ENCODE data around the gene TMED8.
A peak's percentile ranks its signal among the peaks of the same experiment; 100 is the strongest.

The TMED8 gene

DNA sequence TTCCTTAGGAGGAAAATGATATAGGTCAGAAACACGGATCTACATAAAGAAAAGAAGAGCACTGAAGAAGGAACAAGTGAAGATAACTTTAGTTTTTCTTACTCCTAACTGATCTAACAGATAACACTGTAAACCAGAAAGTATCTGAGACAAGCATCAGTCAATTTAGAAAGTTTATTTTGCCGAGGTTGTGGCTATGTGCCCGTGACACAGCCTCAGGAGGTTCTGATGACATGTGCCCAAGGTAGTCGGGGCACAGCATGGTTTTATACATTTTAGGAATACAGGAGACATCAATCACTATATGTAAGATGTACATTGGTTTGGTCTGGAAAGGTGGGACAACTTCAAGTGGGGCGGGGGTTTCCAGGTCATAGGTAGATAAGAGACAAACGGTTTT lies 23.3 kb upstream of the TMED8 start:
- CTCF ChIA-PET: no interaction called here

GRCh38 chr14:77390188-77390587 lies 13.3 kb upstream of the TMED8 start:
- Histone ChIP-seq H3K4me3 (ENCODE audit: control insufficient read depth in 1 of 7, extremely low read depth in 1 of 7, insufficient read depth in 4 of 7, low read depth in 2 of 7, low read length in 6 of 7) (no peak overlapping the region), H3K27me3 (replicated peaks in 2 of 5; ENCODE audit: control insufficient read depth in 4 of 5, insufficient read depth in 5 of 5, low read length in 4 of 5) (no peaks in the 10 kb centered on the region), H3K9me3 (ENCODE audit: control extremely low read depth in 1 of 5, control insufficient read depth in 4 of 5, insufficient read depth in 2 of 5, low read depth in 1 of 5, low read length in 4 of 5) (no peaks in the 10 kb centered on the region), H3K4me1 (ENCODE audit: control extremely low read depth in 1 of 4, control insufficient read depth in 4 of 4, insufficient read depth in 4 of 4, low read length in 3 of 4) (no peaks in the 10 kb centered on the region), H3K27ac (ENCODE audit: insufficient read depth in 1 of 2, low read depth in 1 of 2, low read length in 2 of 2, poor library complexity in 1 of 2, severe bottlenecking in 2 of 2) (no peak overlapping the region), H3K36me3 (ENCODE audit: control insufficient read depth in 4 of 4, insufficient read depth in 4 of 4, low read length in 3 of 4) (no peaks in the 10 kb centered on the region)
- ChIA-PET POLR2A (no interaction called here), CTCF (no interaction called here)
- no peak for DNase-seq
- WGBS (ENCODE audit: insufficient coverage): 92% methylated on average over 4 of the region's 4 CpGs

More for the DNA sequence above, 23.3 kb upstream of the TMED8 start:
- POLR2A ChIA-PET: no interaction called here
- Histone ChIP-seq H3K27ac (ENCODE audit: insufficient read depth in 1 of 2, low read depth in 1 of 2, low read length in 2 of 2, poor library complexity in 1 of 2, severe bottlenecking in 2 of 2) (no peak overlapping the region), H3K4me3 (ENCODE audit: control insufficient read depth in 1 of 7, extremely low read depth in 1 of 7, insufficient read depth in 4 of 7, low read depth in 2 of 7, low read length in 6 of 7) (no peak overlapping the region), H3K4me1 (ENCODE audit: control extremely low read depth in 1 of 4, control insufficient read depth in 4 of 4, insufficient read depth in 4 of 4, low read length in 3 of 4) (peaks cover 3 to 12% (median 6%) of the 10 kb centered on the region in 4 experiments), H3K27me3 (replicated peaks in 2 of 5; ENCODE audit: control insufficient read depth in 4 of 5, insufficient read depth in 5 of 5, low read length in 4 of 5) (no peaks in the 10 kb centered on the region), H3K36me3 (ENCODE audit: control insufficient read depth in 4 of 4, insufficient read depth in 4 of 4, low read length in 3 of 4) (peaks cover 0 to 2% (median 0%) of the 10 kb centered on the region in 4 experiments), H3K9me3 (ENCODE audit: control extremely low read depth in 1 of 5, control insufficient read depth in 4 of 5, insufficient read depth in 2 of 5, low read depth in 1 of 5, low read length in 4 of 5) (no peaks in the 10 kb centered on the region)
- DNase-seq: no peak
- WGBS (ENCODE audit: insufficient coverage): 90% methylated on average over 4 of the region's 6 CpGs

GRCh38 chr14:77378701-77379100 lies 1.8 kb upstream of the TMED8 start:
- no peaks in the 10 kb centered on the region for H3K27me3 ChIP-seq (replicated peaks in 2 of 5; ENCODE audit: control insufficient read depth in 4 of 5, insufficient read depth in 5 of 5, low read length in 4 of 5)
- peaks cover 10 to 31% (median 20%) of the 10 kb centered on the region in 4 experiments for H3K4me1 ChIP-seq (ENCODE audit: control extremely low read depth in 1 of 4, control insufficient read depth in 4 of 4, insufficient read depth in 4 of 4, low read length in 3 of 4)
- no peaks in the 10 kb centered on the region for H3K9me3 ChIP-seq (ENCODE audit: control extremely low read depth in 1 of 5, control insufficient read depth in 4 of 5, insufficient read depth in 2 of 5, low read depth in 1 of 5, low read length in 4 of 5)
- DNase-seq: no peak
- no peaks in the 10 kb centered on the region for H3K36me3 ChIP-seq (ENCODE audit: control insufficient read depth in 4 of 4, insufficient read depth in 4 of 4, low read length in 3 of 4)
- no peak overlapping the region for H3K4me3 ChIP-seq (ENCODE audit: control insufficient read depth in 1 of 7, extremely low read depth in 1 of 7, insufficient read depth in 4 of 7, low read depth in 2 of 7, low read length in 6 of 7)
- H3K27ac ChIP-seq (ENCODE audit: insufficient read depth in 1 of 2, low read depth in 1 of 2, low read length in 2 of 2, poor library complexity in 1 of 2, severe bottlenecking in 2 of 2): no peak overlapping the region
- ChIA-PET POLR2A (interaction anchor here (0.6 to 1.0 kb wide), 2 partner anchors 29 to 198 kb away, joined by 3 to 4 read pairs; no protein-coding TSS in a partner anchor), CTCF (no interaction called here)
- WGBS (ENCODE audit: insufficient coverage): 93% methylated on average over 6 of the region's 6 CpGs

DNA sequence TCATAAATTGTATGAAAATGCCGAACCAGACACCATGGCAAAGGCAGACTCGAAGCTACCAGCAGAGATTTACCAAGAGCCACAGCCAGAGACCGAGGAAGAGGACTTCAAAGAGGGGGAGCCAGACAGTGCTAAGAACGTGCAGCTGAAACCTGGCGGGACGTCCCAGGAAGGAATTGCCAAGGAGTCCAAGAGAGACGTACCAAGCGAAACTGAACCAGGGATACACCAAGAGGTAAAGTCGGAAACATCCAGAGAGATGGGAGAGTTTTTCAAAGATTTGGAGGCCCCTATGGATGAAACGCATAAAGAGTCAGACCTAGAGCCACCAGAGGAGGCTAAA lies 579 bp upstream of the TMED8 start:
- H3K4me1 ChIP-seq (ENCODE audit: control extremely low read depth in 1 of 4, control insufficient read depth in 4 of 4, insufficient read depth in 4 of 4, low read length in 3 of 4): peaks cover 14 to 41% (median 28%) of the 10 kb centered on the region in 4 experiments
- H3K27ac ChIP-seq (ENCODE audit: insufficient read depth in 1 of 2, low read depth in 1 of 2, low read length in 2 of 2, poor library complexity in 1 of 2, severe bottlenecking in 2 of 2): peak overlapping the region in 1 of 2 experiments; percentile 94
- H3K36me3 ChIP-seq (ENCODE audit: control insufficient read depth in 4 of 4, insufficient read depth in 4 of 4, low read length in 3 of 4): no peaks in the 10 kb centered on the region
- CTCF ChIA-PET: interaction anchor here (0.9 to 1.2 kb wide), 3 partner anchors 29 to 240 kb away, joined by 3 read pairs; no protein-coding TSS in a partner anchor
- H3K27me3 ChIP-seq (replicated peaks in 2 of 5; ENCODE audit: control insufficient read depth in 4 of 5, insufficient read depth in 5 of 5, low read length in 4 of 5): no peaks in the 10 kb centered on the region
- WGBS (ENCODE audit: insufficient coverage): 14% methylated on average over 10 of the region's 10 CpGs
- H3K9me3 ChIP-seq (ENCODE audit: control extremely low read depth in 1 of 5, control insufficient read depth in 4 of 5, insufficient read depth in 2 of 5, low read depth in 1 of 5, low read length in 4 of 5): no peaks in the 10 kb centered on the region
- POLR2A ChIA-PET: no interaction called here
- peak overlapping the region; percentile 67 to 97 (median 96) for H3K4me3 ChIP-seq (ENCODE audit: control insufficient read depth in 1 of 7, extremely low read depth in 1 of 7, insufficient read depth in 4 of 7, low read depth in 2 of 7, low read length in 6 of 7)
- no peak for DNase-seq

DNA sequence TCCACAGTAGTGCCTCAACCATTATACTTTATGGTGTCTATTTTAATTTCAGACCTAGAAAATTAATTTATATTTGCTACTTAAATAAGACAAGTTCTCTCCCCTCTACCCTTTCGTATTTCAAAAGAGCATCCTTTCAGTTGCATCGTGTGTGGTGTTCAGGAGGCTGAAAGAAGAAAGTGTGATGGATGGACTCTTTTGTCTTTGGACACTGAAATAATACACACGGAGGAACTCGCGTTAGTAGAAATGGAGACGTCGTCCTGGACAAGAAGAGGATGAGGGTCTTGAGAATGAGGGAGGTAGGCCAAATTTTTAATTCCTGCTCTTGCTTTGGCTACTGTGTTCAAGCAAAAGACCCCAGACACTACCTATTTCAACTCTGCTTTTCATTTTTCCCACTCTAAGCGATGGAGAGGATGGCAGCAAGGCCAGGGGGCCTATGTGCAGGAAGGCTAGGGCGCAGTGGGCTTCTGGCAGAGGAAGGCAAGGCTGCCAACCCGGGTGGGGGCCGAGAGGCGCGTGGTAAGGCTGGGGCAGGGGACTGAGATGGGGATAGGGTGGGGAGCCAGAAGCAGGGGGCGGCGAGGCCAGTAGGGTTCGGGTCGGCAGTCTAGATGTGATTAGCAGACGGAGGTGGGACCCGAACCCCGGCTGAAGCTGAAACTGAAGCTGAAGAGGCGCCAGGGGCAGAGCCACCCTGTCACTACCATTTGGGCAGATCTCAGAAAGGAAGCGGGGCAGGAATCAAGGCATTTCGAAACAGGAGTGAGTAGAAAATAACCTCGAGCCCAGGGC lies 722 bp downstream of the TMED8 start:
- ChIA-PET CTCF (interaction anchor here (1.0 to 1.6 kb wide), 4 partner anchors 14 to 242 kb away, joined by 3 to 4 read pairs (median 3); no protein-coding TSS in a partner anchor), POLR2A (no interaction called here)
- WGBS (ENCODE audit: insufficient coverage): 4% methylated on average over 17 of the region's 24 CpGs

GRCh38 chr14:77375164-77375950 lies 1.5 kb downstream of the TMED8 start:
- peak; percentile 44 to 82 (median 69) for DNase-seq
- 36% methylated on average over 2 of the region's 9 CpGs for WGBS (ENCODE audit: insufficient coverage)
- H3K27ac ChIP-seq (ENCODE audit: insufficient read depth in 1 of 2, low read depth in 1 of 2, low read length in 2 of 2, poor library complexity in 1 of 2, severe bottlenecking in 2 of 2): peak overlapping the region; percentile 85 to 94
- peak overlapping the region in 6 of 7 experiments; percentile 92 to 97 (median 96) for H3K4me3 ChIP-seq (ENCODE audit: control insufficient read depth in 1 of 7, extremely low read depth in 1 of 7, insufficient read depth in 4 of 7, low read depth in 2 of 7, low read length in 6 of 7)
- H3K36me3 ChIP-seq (ENCODE audit: control insufficient read depth in 4 of 4, insufficient read depth in 4 of 4, low read length in 3 of 4): no peaks in the 10 kb centered on the region
- ChIA-PET POLR2A (no interaction called here), CTCF (interaction anchor here (1.1 to 1.6 kb wide), 2 partner anchors 13 to 46 kb away, joined by 3 to 4 read pairs; no protein-coding TSS in a partner anchor)
- peaks cover 17 to 56% (median 39%) of the 10 kb centered on the region in 4 experiments for H3K4me1 ChIP-seq (ENCODE audit: control extremely low read depth in 1 of 4, control insufficient read depth in 4 of 4, insufficient read depth in 4 of 4, low read length in 3 of 4)
- H3K27me3 ChIP-seq (replicated peaks in 2 of 5; ENCODE audit: control insufficient read depth in 4 of 5, insufficient read depth in 5 of 5, low read length in 4 of 5): no peaks in the 10 kb centered on the region
- H3K9me3 ChIP-seq (ENCODE audit: control extremely low read depth in 1 of 5, control insufficient read depth in 4 of 5, insufficient read depth in 2 of 5, low read depth in 1 of 5, low read length in 4 of 5): no peaks in the 10 kb centered on the region

More for the DNA sequence above, 722 bp downstream of the TMED8 start:
- Histone ChIP-seq H3K4me1 (ENCODE audit: control extremely low read depth in 1 of 4, control insufficient read depth in 4 of 4, insufficient read depth in 4 of 4, low read length in 3 of 4) (peaks cover 17 to 54% (median 38%) of the 10 kb centered on the region in 4 experiments), H3K27ac (ENCODE audit: insufficient read depth in 1 of 2, low read depth in 1 of 2, low read length in 2 of 2, poor library complexity in 1 of 2, severe bottlenecking in 2 of 2) (peak overlapping the region; percentile 85 to 94), H3K27me3 (replicated peaks in 2 of 5; ENCODE audit: control insufficient read depth in 4 of 5, insufficient read depth in 5 of 5, low read length in 4 of 5) (no peaks in the 10 kb centered on the region), H3K4me3 (ENCODE audit: control insufficient read depth in 1 of 7, extremely low read depth in 1 of 7, insufficient read depth in 4 of 7, low read depth in 2 of 7, low read length in 6 of 7) (peak overlapping the region; percentile 67 to 97 (median 96)), H3K9me3 (ENCODE audit: control extremely low read depth in 1 of 5, control insufficient read depth in 4 of 5, insufficient read depth in 2 of 5, low read depth in 1 of 5, low read length in 4 of 5) (no peaks in the 10 kb centered on the region), H3K36me3 (ENCODE audit: control insufficient read depth in 4 of 4, insufficient read depth in 4 of 4, low read length in 3 of 4) (no peaks in the 10 kb centered on the region)
- DNase-seq: peak in 1 of 3 donors; percentile 8
